H9 (cell line): ENCODE data around the gene PRDX2. TPM values are rescaled to one million over a fixed set of nuclear protein-coding genes. Genes with fewer than 3 reads are reported as not detected.

Experiments
- DNase-seq: peaks from one replicate; pipeline ENCODE4 v3.0.0-alpha.2; 2017
- H2AFZ ChIP-seq: one replicate; pipeline ENCODE4 v1.6.1; 2013; ENCODE audit warnings: mild to moderate bottlenecking, low read length, control low read depth, moderate library complexity
- H2AK5ac ChIP-seq: 2 replicates; pipeline ENCODE4 v1.6.1; 2013; ENCODE audit warnings: low read length, control low read depth, mixed read lengths; ENCODE audit not compliant: insufficient read length
- H2BK120ac ChIP-seq: one replicate; pipeline ENCODE4 v1.6.1; 2013; ENCODE audit warnings: low read depth, mild to moderate bottlenecking, low read length, control low read depth, inconsistent platforms; ENCODE audit not compliant: poor library complexity, severe bottlenecking
- H2BK12ac ChIP-seq: 2 replicates; pipeline ENCODE4 v1.6.1; 2013; ENCODE audit warnings: low read length, control low read depth, mixed read lengths, low read depth; ENCODE audit not compliant: insufficient read length
- H2BK15ac ChIP-seq: 2 replicates; pipeline ENCODE4 v1.6.1; 2013; ENCODE audit warnings: low read depth, low read length, control low read depth
- H2BK20ac ChIP-seq: one replicate; pipeline ENCODE4 v1.6.1; 2013; ENCODE audit warnings: low read depth, mild to moderate bottlenecking, low read length, control low read depth, inconsistent platforms; ENCODE audit not compliant: poor library complexity, severe bottlenecking
- H2BK5ac ChIP-seq: 2 replicates; pipeline ENCODE4 v1.6.1; 2013; ENCODE audit warnings: low read length, control low read depth, mixed read lengths; ENCODE audit not compliant: insufficient read length
- H3K14ac ChIP-seq: 2 replicates; pipeline ENCODE4 v1.6.1; 2013; ENCODE audit warnings: low read length, control low read depth; ENCODE audit not compliant: insufficient read depth
- H3K18ac ChIP-seq: 2 replicates; pipeline ENCODE4 v1.6.1; 2013; ENCODE audit warnings: low read depth, mild to moderate bottlenecking, mixed read lengths, low read length, control low read depth; ENCODE audit not compliant: insufficient read length
- H3K23ac ChIP-seq: 2 replicates; pipeline ENCODE4 v1.6.1; 2013; ENCODE audit warnings: low read length, control low read depth, mixed read lengths, low read depth; ENCODE audit not compliant: insufficient read length
- H3K23me2 ChIP-seq: 2 replicates; pipeline ENCODE4 v1.6.1; 2013; ENCODE audit warnings: low read depth, mild to moderate bottlenecking, mixed read lengths, low read length, control low read depth; ENCODE audit not compliant: insufficient read length, poor library complexity, severe bottlenecking
- H3K27ac ChIP-seq: 2 replicates; pipeline ENCODE4 v1.5.1; 2013; ENCODE audit warnings: low read length, control low read depth, mixed read lengths, low read depth; ENCODE audit not compliant: insufficient read length
- H3K27me3 ChIP-seq: 2 replicates; pipeline ENCODE4 v1.6.1; 2013; ENCODE audit warnings: low read length, control low read depth, inconsistent platforms; ENCODE audit not compliant: insufficient read depth
- H3K4ac ChIP-seq: 2 replicates; pipeline ENCODE4 v1.6.1; 2013; ENCODE audit warnings: low read depth, mild to moderate bottlenecking, control low read depth, inconsistent platforms, low read length, moderate library complexity
- H3K4me1 ChIP-seq: 2 replicates; pipeline ENCODE4 v1.6.1; 2013; ENCODE audit warnings: low read length, control low read depth, inconsistent platforms; ENCODE audit not compliant: insufficient read depth
- H3K4me2 ChIP-seq: 2 replicates; pipeline ENCODE4 v1.6.1; 2013; ENCODE audit warnings: low read length, control low read depth, mixed read lengths; ENCODE audit not compliant: insufficient read length, insufficient read depth
- H3K56ac ChIP-seq: 2 replicates; pipeline ENCODE4 v1.6.1; 2013; ENCODE audit warnings: low read depth, mild to moderate bottlenecking, mixed read lengths, low read length, control low read depth; ENCODE audit not compliant: insufficient read length
- H3K79me1 ChIP-seq: 2 replicates; pipeline ENCODE4 v1.6.1; 2013; ENCODE audit warnings: low read depth, mild to moderate bottlenecking, moderate library complexity, low read length, control low read depth, inconsistent platforms; ENCODE audit not compliant: insufficient read depth, poor library complexity, severe bottlenecking
- H3K79me2 ChIP-seq: 2 replicates; pipeline ENCODE4 v1.6.1; 2013; ENCODE audit warnings: low read length, control low read depth, inconsistent platforms; ENCODE audit not compliant: insufficient read depth
- H3K9ac ChIP-seq: 2 replicates; pipeline ENCODE4 v1.6.1; 2013; ENCODE audit warnings: low read length, control low read depth, mixed read lengths; ENCODE audit not compliant: insufficient read length; ENCODE audit errors: extremely low read depth
- H3K9me3 ChIP-seq: one replicate; pipeline ENCODE4 v1.6.1; 2013; ENCODE audit warnings: low read depth, low read length, inconsistent platforms; ENCODE audit not compliant: control insufficient read depth
- H3T11ph ChIP-seq: one replicate; pipeline ENCODE4 v1.6.1; 2013; ENCODE audit warnings: mild to moderate bottlenecking, low read length, control low read depth, inconsistent platforms
- H4K20me1 ChIP-seq: one replicate; pipeline ENCODE4 v1.6.1; 2013; ENCODE audit not compliant: control insufficient read depth, insufficient read length, insufficient read depth
- H4K5ac ChIP-seq: 2 replicates; pipeline ENCODE4 v1.6.1; 2013; ENCODE audit warnings: low read depth, mild to moderate bottlenecking, mixed read lengths, low read length, control low read depth; ENCODE audit not compliant: insufficient read length
- H4K8ac ChIP-seq: replicated peaks from 2 replicates; pipeline ENCODE4 v1.6.1; 2013; ENCODE audit warnings: low read length, control low read depth, mixed read lengths, low read depth; ENCODE audit not compliant: insufficient read length
- H4K91ac ChIP-seq: 2 replicates; pipeline ENCODE4 v1.6.1; 2013; ENCODE audit warnings: low read depth, mild to moderate bottlenecking, moderate library complexity, mixed read lengths, low read length, control low read depth; ENCODE audit not compliant: insufficient read length
- H3K27ac Mint-ChIP-seq, 3 experiments: 2 replicates in 2 of 3; 3 replicates in 1 of 3; pipeline ENCODE4 v1.8.0; 2020 to 2021; ENCODE audit warnings: mixed read lengths in 3 of 3, mild to moderate bottlenecking in 1 of 3, moderate library complexity in 1 of 3
- H3K27me3 Mint-ChIP-seq: 2 replicates; pipeline ENCODE4 v1.8.0; 2021; ENCODE audit warnings: low read depth, mild to moderate bottlenecking, moderate library complexity, mixed read lengths
- H3K36me3 Mint-ChIP-seq, 3 experiments: 2 replicates in 2 of 3; 3 replicates in 1 of 3; pipeline ENCODE4 v1.8.0; 2020 to 2021; ENCODE audit warnings: low read depth in 3 of 3, mixed read lengths in 3 of 3; ENCODE audit not compliant: insufficient read depth in 1 of 3
- H3K4me1 Mint-ChIP-seq, 2 experiments: 2 replicates each; pipeline ENCODE4 v1.8.0; 2020; ENCODE audit warnings: mixed read lengths in 2 of 2
- H3K4me3 Mint-ChIP-seq, 2 experiments: 2 replicates in 1 of 2; 3 replicates in 1 of 2; pipeline ENCODE4 v1.8.0; 2020 to 2021; ENCODE audit warnings: mild to moderate bottlenecking in 2 of 2, mixed read lengths in 2 of 2, moderate library complexity in 1 of 2
- H3K9me3 Mint-ChIP-seq, 2 experiments: 2 replicates in 1 of 2; 3 replicates in 1 of 2; pipeline ENCODE4 v1.8.0; 2020; ENCODE audit warnings: mild to moderate bottlenecking in 2 of 2, mixed read lengths in 2 of 2, moderate library complexity in 1 of 2
- WGBS: extraction: QIAGEN DNeasy Blood & Tissue Kit; methylation state at CpG from one replicate; pipeline ENCODE4 v1.1.7; 2013; ENCODE audit warnings: missing lambda C conversion rate, low lambda C conversion rate, mixed read lengths; ENCODE audit not compliant: insufficient read length; ENCODE audit errors: extremely low coverage; 5-methylcytosine and 5-hydroxymethylcytosine counted together
- total RNA-seq: library from RNA; stranded (reverse); gene quantifications from 2 replicates; pipeline ENCODE4 v1.2.1, GENCODE V29; 2021
- TF ChIP-seq, protein P1 (sequence below): fragments of 200-600 bp; sonication (generic); conservative IDR thresholded peaks from 3 replicates; pipeline ENCODE4 v1.8.0; 2021; ENCODE audit warnings: antibody characterized with exemption, mild to moderate bottlenecking

PRDX2 gene
- total RNA-seq, 1 experiment from 2014 or later, result 468 TPM

DNA sequence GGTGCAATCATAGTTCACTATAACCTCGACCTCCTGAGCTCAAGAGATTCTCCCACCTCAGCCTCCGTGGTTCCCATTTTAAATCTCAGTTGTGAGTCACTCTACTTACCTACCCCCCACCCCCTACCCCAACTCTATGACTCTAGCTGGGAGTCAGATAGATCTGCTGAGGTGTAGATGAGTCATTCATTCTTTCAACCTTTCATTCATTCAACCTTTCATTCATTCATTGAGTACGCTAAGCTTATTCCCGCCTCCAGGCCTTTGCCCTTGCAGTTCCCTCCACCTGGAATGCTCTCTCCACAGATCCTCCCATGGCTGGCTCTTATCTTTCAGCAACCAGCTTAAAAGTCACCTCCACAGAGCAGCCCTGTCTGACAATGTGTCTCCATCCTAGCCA, 35.6 kb upstream of the PRDX2 start:
- H3K9ac ChIP-seq, result no peak overlapping the region
- H2BK120ac ChIP-seq, result no peak overlapping the region
- H3K27me3 Mint-ChIP-seq, result peaks cover 26% of the 10 kb centered on the region
- H3T11ph ChIP-seq, result no peak overlapping the region
- TF ChIP-seq, protein P1, sequence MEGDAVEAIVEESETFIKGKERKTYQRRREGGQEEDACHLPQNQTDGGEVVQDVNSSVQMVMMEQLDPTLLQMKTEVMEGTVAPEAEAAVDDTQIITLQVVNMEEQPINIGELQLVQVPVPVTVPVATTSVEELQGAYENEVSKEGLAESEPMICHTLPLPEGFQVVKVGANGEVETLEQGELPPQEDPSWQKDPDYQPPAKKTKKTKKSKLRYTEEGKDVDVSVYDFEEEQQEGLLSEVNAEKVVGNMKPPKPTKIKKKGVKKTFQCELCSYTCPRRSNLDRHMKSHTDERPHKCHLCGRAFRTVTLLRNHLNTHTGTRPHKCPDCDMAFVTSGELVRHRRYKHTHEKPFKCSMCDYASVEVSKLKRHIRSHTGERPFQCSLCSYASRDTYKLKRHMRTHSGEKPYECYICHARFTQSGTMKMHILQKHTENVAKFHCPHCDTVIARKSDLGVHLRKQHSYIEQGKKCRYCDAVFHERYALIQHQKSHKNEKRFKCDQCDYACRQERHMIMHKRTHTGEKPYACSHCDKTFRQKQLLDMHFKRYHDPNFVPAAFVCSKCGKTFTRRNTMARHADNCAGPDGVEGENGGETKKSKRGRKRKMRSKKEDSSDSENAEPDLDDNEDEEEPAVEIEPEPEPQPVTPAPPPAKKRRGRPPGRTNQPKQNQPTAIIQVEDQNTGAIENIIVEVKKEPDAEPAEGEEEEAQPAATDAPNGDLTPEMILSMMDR, result no peak
- H4K5ac ChIP-seq, result no peak overlapping the region
- H4K20me1 ChIP-seq, result no peaks in the 10 kb centered on the region
- H2AFZ ChIP-seq, result no peak overlapping the region
- H4K8ac ChIP-seq, result no peak overlapping the region
- peak overlapping the region in 1 of 3 experiments; percentile 40; a peak in 1 of 7 replicates for H3K27ac Mint-ChIP-seq
- peaks cover 2% of the 10 kb centered on the region; the same call in 1 of the 2 replicates for H3K4me1 ChIP-seq
- peaks cover 0 to 4% (median 3%) of the 10 kb centered on the region in 3 experiments; a peak in 3 of 7 replicates for H3K36me3 Mint-ChIP-seq
- WGBS, result no CpG with 5 or more reads among the region's 4 CpGs
- H3K4me3 Mint-ChIP-seq, result peak overlapping the region; percentile 55 to 77; a peak in 4 of 5 replicates
- H2BK5ac ChIP-seq, result no peak overlapping the region
- no peak overlapping the region for H3K56ac ChIP-seq
- no peak overlapping the region for H3K4ac ChIP-seq
- H3K27me3 ChIP-seq, result peaks cover 3% of the 10 kb centered on the region; the same call in 1 of the 2 replicates
- no peak overlapping the region for H2AK5ac ChIP-seq
- H3K9me3 ChIP-seq, result no peaks in the 10 kb centered on the region
- no peaks in the 10 kb centered on the region for H3K79me1 ChIP-seq
- no peak for DNase-seq
- no peak overlapping the region for H3K4me2 ChIP-seq
- peaks cover 10% of the 10 kb centered on the region for H3K23me2 ChIP-seq
- no peak overlapping the region for H3K27ac ChIP-seq
- no peak overlapping the region for H3K14ac ChIP-seq
- H2BK20ac ChIP-seq, result no peak overlapping the region
- no peaks in the 10 kb centered on the region; a peak in 1 of 5 replicates for H3K9me3 Mint-ChIP-seq
- no peak overlapping the region for H2BK15ac ChIP-seq
- H4K91ac ChIP-seq, result no peak overlapping the region
- H3K23ac ChIP-seq, result no peak overlapping the region
- no peak overlapping the region for H2BK12ac ChIP-seq
- H3K4me1 Mint-ChIP-seq, result peaks cover 47 to 48% of the 10 kb centered on the region in 2 experiments
- no peak overlapping the region for H3K18ac ChIP-seq
- H3K79me2 ChIP-seq, result no peaks in the 10 kb centered on the region
